RCC 7860 (cell line): Measurements from ENCODE around the gene CDH23.

Experiments used
- DNase-seq: peaks from one replicate; pipeline ENCODE4 v3.0.0-alpha.2; 2015; ENCODE audit warnings: low spot score
- FAIRE-seq: peaks from 2 replicates; lab custom pipeline; 2012; peaks lifted over from hg19 to GRCh38; lab: Jason Lieb, UNC

The CDH23 gene

DNA sequence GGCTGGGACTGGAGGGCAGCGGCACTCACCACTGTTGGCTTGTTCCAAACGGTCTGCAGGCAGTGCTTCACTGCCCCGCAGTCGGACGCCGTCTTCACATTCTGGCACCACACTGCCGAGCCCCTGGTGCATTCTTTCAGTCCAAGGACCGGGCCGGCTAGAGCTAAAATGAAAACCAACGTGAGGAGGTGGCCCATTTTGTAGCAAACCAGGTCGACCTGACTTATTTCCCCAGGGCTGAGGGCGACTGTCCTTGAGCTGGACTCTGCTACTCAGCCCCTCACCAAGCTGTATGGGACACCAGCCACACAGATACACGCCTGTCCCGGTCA is 437.6 kb downstream of the CDH23 start:
- FAIRE-seq (no peak), DNase-seq (no peak)

DNA sequence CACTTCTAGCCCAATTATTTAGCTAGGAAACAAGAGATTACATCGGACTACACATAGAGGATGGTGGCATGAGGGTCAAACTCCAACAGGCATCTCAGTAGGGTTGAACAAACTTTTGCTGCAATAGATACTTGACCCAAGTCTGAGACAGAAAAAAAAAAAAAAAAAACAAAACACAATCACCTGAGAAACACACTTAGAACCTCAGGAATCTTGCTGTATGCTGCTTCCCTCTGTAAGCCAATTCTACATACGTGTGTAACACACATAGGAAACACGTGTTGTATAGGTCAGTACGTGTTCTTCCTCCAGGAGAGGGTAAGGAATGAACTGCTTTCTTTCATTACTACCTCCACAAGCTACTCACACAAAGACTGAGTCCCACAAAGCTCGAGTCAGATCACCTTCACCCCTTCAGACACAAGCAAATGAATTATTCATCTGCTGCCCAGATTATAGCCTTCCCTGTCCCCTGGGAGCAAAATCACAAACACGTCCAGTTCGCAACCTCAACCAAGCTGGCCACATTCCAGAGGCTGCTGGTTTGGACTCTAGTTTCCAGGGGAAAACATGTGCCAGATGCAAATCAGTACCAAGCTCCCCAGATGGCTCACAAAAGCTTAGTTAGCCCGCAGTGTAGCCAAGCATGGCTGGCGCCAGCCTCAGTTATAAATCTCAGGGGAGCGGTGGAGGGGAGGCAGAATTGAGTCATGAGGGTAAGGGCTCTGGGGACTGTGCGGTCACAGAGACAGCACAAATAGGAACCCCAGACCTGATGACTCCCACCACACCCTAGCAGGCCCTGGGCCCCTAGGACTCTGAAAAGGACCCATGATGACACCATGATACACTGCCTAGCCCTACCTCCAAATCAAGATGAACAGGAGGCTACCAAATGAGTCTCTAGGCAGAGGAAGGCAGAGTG is 439.2 kb downstream of the CDH23 start:
- DNase-seq (peak; percentile 99), FAIRE-seq (peak; percentile 99)

DNA sequence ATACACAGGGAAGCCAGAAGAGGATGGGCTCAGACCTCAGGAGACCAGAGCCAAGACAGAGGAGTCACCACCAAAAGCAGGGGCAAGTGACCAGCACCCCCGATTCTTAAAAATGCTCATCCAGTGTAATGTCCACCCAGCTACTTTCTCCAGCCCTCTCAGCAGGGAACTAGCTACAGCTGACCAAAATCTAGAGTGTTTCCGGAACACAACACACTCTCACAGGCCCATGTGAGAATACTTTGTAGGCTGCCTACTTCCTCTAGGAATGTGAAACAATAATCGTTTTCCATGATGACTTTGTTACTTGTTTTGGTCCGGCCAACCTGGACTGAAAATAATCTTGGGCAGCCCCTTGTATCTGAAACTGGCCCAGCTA is 439.9 kb downstream of the CDH23 start:
- FAIRE-seq (no peak), DNase-seq (no peak)

- DNase-seq (peak; percentile 53), FAIRE-seq (no peak)
Measured at GRCh38 chr10:71837098-71837827, 440.5 kb downstream of the CDH23 start.

DNA sequence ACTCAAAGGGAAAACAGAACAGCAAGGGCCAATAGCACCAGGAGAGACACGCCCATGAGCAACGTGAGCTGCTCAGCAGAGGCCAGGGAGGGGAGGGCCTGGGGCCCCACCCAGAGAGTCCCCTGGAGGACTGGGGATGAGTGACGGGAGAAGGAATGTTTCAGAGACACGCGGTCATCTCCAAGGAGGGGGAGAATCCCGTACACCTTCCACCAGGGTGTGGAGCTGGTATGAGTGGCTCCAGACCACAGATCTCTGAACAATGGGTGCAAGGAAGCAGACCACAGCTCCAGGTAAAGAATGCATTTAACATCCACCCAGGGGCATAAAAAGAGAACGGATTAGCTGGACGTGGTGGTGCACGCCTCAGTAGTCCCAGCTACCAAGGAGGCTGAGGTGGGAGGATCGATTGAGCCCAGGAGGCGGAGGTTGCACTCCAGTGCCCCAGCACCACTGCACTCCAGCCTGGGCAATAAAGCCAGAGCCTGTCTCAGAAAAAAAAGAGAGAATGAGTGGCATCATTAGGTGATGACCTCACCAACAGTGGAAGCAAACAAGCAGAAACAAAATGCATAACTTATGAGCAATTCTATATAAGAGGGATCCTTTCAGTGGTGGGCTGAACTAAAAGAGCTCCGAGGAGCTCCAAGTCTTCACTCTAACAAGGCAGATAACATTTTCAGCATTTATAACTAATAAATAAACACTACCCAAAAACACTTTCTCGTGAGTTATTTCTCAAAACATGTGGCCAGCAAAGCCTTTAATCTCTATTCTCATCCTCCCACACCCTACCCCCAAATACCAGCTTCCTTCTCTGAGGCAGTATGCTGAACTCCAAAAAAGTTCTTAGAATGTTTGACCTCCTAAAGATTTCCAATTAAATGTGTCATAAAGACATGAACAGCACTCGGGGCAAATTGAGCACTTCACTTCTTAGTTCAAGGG is 441.8 kb downstream of the CDH23 start:
- DNase-seq, result peak; percentile 96
- peak; percentile 90 for FAIRE-seq

GRCh38 chr10:71840177-71840957 is 443.6 kb downstream of the CDH23 start:
- DNase-seq (peak; percentile 97), FAIRE-seq (peak; percentile 83)

- no peak for FAIRE-seq
- no peak for DNase-seq
Measured at GRCh38 chr10:71840958-71841335, 444.2 kb downstream of the CDH23 start.

- FAIRE-seq (no peak), DNase-seq (no peak)
Measured at GRCh38 chr10:71842422-71842821, 445.7 kb downstream of the CDH23 start.

GRCh38 chr10:71842856-71843686 is 446.4 kb downstream of the CDH23 start:
- DNase-seq (no peak), FAIRE-seq (no peak)

- DNase-seq (no peak), FAIRE-seq (no peak)
Measured at GRCh38 chr10:71844084-71844483, 447.4 kb downstream of the CDH23 start.

DNA sequence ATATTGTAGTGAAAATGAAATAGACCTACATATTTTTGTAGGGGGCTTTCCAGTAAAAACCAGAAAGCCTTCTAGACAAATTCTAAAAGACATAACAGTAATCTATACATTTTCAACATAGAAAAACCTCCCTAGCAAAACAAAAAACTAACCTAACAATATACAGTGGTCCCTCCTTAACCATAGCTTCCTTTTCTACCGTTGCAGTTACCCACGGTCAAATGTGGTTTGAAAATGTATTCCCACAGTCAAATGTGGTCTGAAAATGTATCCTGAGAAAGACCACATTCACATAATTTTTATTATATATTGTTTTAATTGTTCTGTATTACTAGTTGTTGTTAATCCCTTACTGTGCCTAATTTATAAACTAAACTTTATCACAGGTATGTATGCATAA is 448.0 kb downstream of the CDH23 start:
- DNase-seq (no peak), FAIRE-seq (no peak)

GRCh38 chr10:71845410-71846405 is 449.0 kb downstream of the CDH23 start:
- DNase-seq (no peak), FAIRE-seq (no peak)

- DNase-seq, result no peak
- FAIRE-seq, result no peak
Measured at GRCh38 chr10:71846816-71847215, 450.1 kb downstream of the CDH23 start.

DNA sequence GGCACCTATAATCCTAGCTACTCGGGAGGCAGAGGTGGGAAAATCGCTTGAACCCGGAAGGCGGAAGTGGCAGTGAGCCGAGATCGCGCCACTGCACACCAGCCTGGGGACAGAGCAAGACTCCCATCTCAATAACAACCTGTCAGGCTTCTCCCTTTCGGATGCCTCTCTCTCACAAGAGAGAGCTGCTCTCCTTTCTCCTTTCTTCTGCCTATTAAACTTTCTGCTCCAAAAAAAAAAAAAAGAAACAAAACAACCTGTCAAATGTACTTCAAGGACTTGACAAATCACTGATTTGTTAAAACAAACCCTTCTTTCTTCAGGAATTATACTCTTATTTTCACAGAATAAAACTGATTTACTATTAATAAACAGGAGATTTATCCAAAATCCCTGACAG is 450.7 kb downstream of the CDH23 start:
- FAIRE-seq (no peak), DNase-seq (no peak)

DNA sequence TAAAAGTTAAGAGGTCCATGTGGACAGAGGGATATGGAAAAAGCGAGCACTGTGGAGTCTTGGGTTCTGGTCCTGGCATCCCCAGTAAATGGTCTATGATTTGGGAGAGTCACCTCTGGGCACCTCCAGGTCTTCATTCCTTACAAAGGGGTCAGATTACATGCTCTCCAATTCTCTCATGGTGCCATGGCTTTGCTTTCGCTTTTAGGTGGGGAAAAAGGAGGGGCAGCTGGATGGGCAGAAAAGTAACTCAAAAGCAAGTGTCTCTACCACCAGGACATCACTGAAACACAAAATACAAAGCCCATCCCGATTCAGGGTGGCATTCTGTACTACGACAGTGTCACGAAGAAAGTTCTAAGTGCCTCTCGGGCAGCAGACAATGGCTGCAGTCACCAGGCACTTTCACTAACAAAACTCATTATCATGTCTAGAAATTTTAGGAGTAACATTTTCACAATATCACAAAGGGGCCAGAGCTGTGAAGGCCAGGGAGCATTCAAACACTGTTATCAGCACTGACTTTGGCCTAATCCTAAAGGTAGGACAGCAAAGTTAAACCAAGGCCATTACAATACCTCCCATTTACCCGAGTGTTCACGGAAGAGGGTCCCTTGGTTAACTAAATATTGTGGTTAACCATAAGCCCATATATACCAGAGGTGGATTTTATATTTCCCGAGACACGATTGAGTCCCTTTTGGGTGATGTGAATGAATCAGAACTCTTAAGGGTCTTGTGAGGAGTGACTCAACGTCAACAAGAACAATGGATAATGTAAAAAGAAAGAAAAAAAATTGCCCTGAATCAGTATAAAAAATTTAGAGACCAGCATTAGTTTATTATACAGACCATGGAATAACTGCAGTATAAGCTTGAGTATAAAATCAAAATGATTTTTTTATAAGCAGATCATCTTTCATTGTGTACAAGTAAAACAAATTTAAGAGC is 451.9 kb downstream of the CDH23 start:
- FAIRE-seq, result peak; percentile 78
- peak; percentile 49 for DNase-seq

GRCh38 chr10:71849461-71849908 is 452.8 kb downstream of the CDH23 start:
- no peak for DNase-seq
- FAIRE-seq, result no peak
